ENCODE results near the gene USP20.

USP20 gene

GRCh38 chr9:129857207-129857606 lies 21.9 kb downstream of the USP20 start:
- DNase-seq (ENCODE audit: low spot score) = no peak

- no peak for DNase-seq (ENCODE audit: low spot score)
These were observed 23.1 kb downstream of the USP20 start for GRCh38 chr9:129858167-129858962.

GRCh38 chr9:129860653-129861446 lies 25.6 kb downstream of the USP20 start:
- DNase-seq (ENCODE audit: low spot score) = no peak

- DNase-seq (ENCODE audit: low spot score) = no peak
These were observed 26.2 kb downstream of the USP20 start for GRCh38 chr9:129861447-129861827.

GRCh38 chr9:129863059-129863690 lies 27.9 kb downstream of the USP20 start:
- no peak for DNase-seq (ENCODE audit: low spot score)

- no peak for DNase-seq (ENCODE audit: low spot score)
These were observed 29.9 kb downstream of the USP20 start for GRCh38 chr9:129864991-129865647.

- no peak for DNase-seq (ENCODE audit: low spot score)
These were observed 30.5 kb downstream of the USP20 start for GRCh38 chr9:129865668-129866320.

GRCh38 chr9:129866394-129867135 lies 31.3 kb downstream of the USP20 start:
- DNase-seq (ENCODE audit: low spot score) = no peak

GRCh38 chr9:129867136-129868022 lies 32.1 kb downstream of the USP20 start:
- no peak for DNase-seq (ENCODE audit: low spot score)

- DNase-seq (ENCODE audit: low spot score) = no peak
These were observed 33.0 kb downstream of the USP20 start for GRCh38 chr9:129868023-129868871.

GRCh38 chr9:129868872-129869486 lies 33.7 kb downstream of the USP20 start:
- no peak for DNase-seq (ENCODE audit: low spot score)

- no peak for DNase-seq (ENCODE audit: low spot score)
These were observed 34.6 kb downstream of the USP20 start for GRCh38 chr9:129869585-129870501.

- no peak for DNase-seq (ENCODE audit: low spot score)
These were observed 35.8 kb downstream of the USP20 start for GRCh38 chr9:129871046-129871445.

GRCh38 chr9:129873563-129874190 lies 38.4 kb downstream of the USP20 start:
- no peak for DNase-seq (ENCODE audit: low spot score)

GRCh38 chr9:129874261-129875101 lies 39.2 kb downstream of the USP20 start:
- no peak for DNase-seq (ENCODE audit: low spot score)

- no peak for DNase-seq (ENCODE audit: low spot score)
These were observed 39.9 kb downstream of the USP20 start for GRCh38 chr9:129875181-129875611.

All from cerebellar cortex (tissue), 1 donor.